ENCODE results near the gene AMBRA1.
"Not testable (repeated sequence)": the region's sequence is repeated elsewhere in the genome, so short reads cannot be mapped to it uniquely, and the experiment has no call there.

The AMBRA1 gene

DNA sequence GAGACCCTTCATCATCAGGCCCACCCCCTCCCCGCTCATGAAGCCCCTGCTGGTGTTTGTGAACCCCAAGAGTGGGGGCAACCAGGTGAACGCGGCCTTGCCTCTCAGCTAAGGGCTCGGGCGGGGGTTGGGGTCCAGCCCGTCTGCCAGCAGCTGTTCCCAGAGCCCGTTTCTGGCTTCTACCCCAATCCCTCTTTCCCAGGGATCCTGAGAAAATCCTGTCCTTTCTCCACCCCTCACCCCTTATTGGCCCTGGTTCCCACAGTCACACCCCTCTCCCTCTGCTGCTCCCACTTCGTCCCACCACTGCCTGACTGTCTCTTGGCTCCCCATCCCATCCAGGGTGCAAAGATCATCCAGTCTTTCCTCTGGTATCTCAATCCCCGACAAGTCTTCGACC is 221.7 kb downstream of the AMBRA1 start:
- TF ChIP-seq, protein P1, sequence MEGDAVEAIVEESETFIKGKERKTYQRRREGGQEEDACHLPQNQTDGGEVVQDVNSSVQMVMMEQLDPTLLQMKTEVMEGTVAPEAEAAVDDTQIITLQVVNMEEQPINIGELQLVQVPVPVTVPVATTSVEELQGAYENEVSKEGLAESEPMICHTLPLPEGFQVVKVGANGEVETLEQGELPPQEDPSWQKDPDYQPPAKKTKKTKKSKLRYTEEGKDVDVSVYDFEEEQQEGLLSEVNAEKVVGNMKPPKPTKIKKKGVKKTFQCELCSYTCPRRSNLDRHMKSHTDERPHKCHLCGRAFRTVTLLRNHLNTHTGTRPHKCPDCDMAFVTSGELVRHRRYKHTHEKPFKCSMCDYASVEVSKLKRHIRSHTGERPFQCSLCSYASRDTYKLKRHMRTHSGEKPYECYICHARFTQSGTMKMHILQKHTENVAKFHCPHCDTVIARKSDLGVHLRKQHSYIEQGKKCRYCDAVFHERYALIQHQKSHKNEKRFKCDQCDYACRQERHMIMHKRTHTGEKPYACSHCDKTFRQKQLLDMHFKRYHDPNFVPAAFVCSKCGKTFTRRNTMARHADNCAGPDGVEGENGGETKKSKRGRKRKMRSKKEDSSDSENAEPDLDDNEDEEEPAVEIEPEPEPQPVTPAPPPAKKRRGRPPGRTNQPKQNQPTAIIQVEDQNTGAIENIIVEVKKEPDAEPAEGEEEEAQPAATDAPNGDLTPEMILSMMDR (IDR thresholded peaks at IDR 0.05; ENCODE audit: extremely low read depth, missing control alignments): no peak

DNA sequence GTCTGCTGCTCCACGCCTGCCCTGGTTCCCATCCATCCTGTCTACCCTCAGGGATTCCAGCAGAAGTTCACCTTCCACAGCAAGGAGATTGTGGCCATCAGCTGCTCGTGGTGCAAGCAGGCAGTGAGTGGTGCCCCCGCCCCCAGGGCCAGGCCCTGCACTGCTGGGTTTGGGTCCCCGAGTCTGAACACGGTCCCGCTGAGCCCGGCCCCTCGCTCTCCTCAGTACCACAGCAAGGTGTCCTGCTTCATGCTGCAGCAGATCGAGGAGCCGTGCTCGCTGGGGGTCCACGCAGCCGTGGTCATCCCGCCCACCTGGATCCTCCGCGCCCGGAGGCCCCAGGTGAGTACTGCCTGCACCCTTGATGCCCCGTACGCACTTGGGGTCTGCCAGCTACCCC is 222.6 kb downstream of the AMBRA1 start:
- DNase-seq (ENCODE audit: low spot score): not testable (repeated sequence)

More for the DNA sequence above, 221.7 kb downstream of the AMBRA1 start:
- DNase-seq (ENCODE audit: low spot score): no peak

DNA sequence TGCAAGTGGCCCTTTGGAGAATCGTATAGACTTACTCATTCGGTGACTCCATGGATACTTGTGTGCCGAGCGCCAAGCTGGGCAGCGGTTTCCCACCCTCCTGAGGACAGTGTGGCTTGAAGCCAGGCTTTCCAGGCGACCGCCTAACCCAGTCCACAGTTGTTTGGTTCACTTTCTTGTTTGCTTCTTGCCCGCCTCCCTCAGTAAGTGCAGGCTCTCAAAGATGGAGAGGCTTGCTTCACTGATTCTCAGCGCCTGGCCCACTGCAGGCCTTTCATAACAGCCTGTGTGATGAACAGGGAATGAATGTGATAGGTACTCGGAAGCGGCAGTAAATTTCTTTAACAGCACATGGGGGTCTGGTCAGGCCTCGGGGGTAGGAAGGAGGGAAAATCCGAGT is 223.6 kb downstream of the AMBRA1 start:
- no peak for DNase-seq (ENCODE audit: low spot score)
- TF ChIP-seq, protein P1 (IDR thresholded peaks at IDR 0.05; ENCODE audit: extremely low read depth, missing control alignments): no peak

DNA sequence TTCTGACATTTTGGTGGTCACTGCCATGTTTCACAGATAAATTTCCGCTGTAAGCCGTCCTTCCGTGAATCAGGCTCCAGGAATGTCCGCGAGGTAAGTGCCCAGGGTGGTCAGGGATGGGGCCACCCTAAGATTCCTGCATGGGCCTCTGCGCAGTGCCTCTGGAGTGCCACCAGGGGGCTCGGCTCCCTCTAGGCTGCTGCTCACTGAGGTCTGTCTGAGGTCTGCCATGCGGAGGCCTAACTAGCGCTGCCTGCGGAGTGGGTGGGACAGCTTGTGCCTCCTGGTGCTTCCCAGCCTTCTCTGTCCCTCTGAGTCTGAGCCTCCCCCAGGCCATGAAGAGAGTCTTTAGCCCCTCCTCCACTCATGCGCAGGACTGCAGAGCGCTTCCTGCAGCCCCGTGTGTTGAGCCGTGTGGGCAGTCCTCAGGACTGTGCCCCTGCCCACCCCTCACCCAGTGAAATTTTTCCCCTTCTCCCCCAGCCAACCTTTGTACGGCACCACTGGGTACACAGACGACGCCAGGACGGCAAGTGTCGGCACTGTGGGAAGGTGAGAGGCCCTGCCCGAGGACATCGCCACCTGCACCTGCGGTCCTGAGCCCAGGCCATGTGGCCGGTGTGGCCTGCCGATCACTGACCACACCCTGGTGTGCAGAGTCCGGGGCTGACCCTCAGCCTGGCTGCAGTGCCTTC is 224.2 kb downstream of the AMBRA1 start:
- TF ChIP-seq, protein P1 (IDR thresholded peaks at IDR 0.05; ENCODE audit: extremely low read depth, missing control alignments): peak; percentile 81
- peak; percentile 81 for DNase-seq (ENCODE audit: low spot score)

DNA sequence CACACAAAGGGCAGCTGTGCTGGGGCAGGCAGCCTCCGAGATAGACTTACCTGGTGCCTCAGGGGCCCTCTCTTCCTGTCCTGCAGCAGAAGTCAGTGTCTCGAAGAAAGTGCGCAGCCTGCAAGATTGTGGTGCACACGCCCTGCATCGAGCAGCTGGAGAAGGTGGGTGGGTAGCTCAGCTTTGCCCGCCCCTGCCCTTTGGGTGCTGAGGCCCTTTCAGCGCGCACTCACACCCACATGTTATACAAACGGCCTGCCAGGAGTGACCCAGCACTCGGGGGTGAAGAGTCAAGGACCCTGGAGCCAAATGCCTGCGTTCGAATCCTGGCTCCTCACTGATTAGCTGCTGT is 225.9 kb downstream of the AMBRA1 start:
- TF ChIP-seq, protein P1 (IDR thresholded peaks at IDR 0.05; ENCODE audit: extremely low read depth, missing control alignments): no peak
- no peak for DNase-seq (ENCODE audit: low spot score)

DNA sequence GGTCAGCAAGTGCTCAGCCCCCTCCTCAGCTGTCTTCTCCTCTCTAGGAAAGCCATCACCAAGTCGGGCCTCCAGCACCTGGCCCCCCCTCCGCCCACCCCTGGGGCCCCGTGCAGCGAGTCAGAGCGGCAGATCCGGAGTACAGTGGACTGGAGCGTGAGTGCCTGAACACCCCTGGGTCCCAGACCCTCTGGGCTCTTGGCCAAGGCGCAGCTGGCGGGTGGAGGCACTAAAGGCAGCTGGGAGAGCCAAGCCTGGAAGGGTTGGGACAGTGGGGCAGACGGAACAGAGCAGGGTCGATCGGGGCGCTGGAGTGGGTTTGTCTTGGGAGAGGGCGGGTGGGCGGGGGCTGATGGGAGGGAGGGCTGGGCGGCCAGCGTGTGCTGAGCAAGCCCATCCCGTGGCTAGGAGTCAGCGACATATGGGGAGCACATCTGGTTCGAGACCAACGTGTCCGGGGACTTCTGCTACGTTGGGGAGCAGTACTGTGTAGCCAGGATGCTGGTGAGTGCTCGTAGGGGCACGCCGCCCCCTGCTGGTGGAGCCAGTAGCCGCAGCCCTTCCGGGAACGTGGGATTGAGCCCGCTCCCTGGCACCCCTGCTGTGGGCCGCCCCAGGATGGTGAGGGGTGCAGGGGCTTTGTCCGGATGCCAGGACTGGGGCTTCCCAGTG is 226.4 kb downstream of the AMBRA1 start:
- TF ChIP-seq, protein P1 (IDR thresholded peaks at IDR 0.05; ENCODE audit: extremely low read depth, missing control alignments): peak; percentile 83
- DNase-seq (ENCODE audit: low spot score): peak; percentile 84

DNA sequence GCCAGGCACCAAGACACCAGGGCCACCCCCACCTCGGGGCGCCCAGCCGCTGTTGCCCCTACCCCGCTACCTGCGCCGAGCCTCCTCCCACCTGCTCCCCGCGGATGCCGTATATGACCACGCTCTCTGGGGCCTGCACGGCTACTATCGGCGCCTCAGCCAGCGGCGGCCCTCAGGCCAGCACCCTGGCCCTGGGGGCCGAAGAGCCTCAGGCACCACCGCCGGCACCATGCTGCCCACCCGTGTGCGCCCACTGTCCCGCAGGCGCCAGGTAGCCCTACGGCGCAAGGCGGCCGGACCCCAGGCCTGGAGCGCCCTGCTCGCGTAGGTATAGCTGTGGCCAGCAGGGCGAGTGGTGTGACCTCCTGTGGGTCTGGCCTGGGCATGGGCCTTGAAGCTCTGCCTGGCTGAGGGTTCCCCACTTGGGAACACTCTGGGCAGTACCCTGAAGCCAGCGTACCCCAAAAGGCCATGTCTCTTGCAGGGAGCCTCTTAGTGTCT is 227.1 kb downstream of the AMBRA1 start:
- TF ChIP-seq, protein P1 (IDR thresholded peaks at IDR 0.05; ENCODE audit: extremely low read depth, missing control alignments): no peak
- no peak for DNase-seq (ENCODE audit: low spot score)
